GM10266 (cell line): ENCODE results near the gene ACER3.
"Not testable (repeated sequence)": the region's sequence is repeated elsewhere in the genome, so short reads cannot be mapped to it uniquely, and the experiment has no call there.

ENCODE experiments used
- DNase-seq: peaks from one replicate; pipeline ENCODE4 v3.0.0; 2012; ENCODE audit errors: extremely low spot score
- CTCF ChIP-seq: IDR thresholded peaks from 2 replicates; pipeline ENCODE4 v1.5.1; 2012; ENCODE audit warnings: mild to moderate bottlenecking, low read depth; ENCODE audit not compliant: control insufficient read depth, insufficient read depth; ENCODE audit errors: missing control alignments

The ACER3 gene

GRCh38 chr11:76897233-76897632 lies 36.5 kb downstream of the ACER3 start:
- no peak for TF ChIP-seq CTCF
- no peak for DNase-seq

- TF ChIP-seq CTCF = no peak
- no peak for DNase-seq
These were observed 40.4 kb downstream of the ACER3 start for GRCh38 chr11:76901144-76901543.

- DNase-seq = not testable (repeated sequence)
These were observed 40.9 kb downstream of the ACER3 start for GRCh38 chr11:76901622-76902021.

- TF ChIP-seq CTCF = no peak
- DNase-seq = no peak
These were observed 41.6 kb downstream of the ACER3 start for GRCh38 chr11:76902121-76903014.

GRCh38 chr11:76903325-76903724 lies 42.6 kb downstream of the ACER3 start:
- DNase-seq = no peak
- TF ChIP-seq CTCF = no peak

GRCh38 chr11:76910620-76911414 lies 50.1 kb downstream of the ACER3 start:
- DNase-seq = no peak
- TF ChIP-seq CTCF = no peak

- no peak for DNase-seq
These were observed 50.7 kb downstream of the ACER3 start for GRCh38 chr11:76911415-76911808.

More at GRCh38 chr11:76911415-76911808, 50.7 kb downstream of the ACER3 start:
- no peak for TF ChIP-seq CTCF
